Stimulated activated CD4-positive, alpha-beta T cell treated with anti-CD3 and anti-CD28 coated beads, Interleukin-12 subunit alpha, Interleukin-12 subunit beta, amount 100 ng/mL, for 4 hours (primary cell): ENCODE data around the gene GPX2.
A peak's percentile ranks its signal among the peaks of the same experiment; 100 is the strongest.

ENCODE experiments used
- DNase-seq: peaks from one replicate; pipeline ENCODE4 v3.0.0-alpha.2; 2020

Gene GPX2

GRCh38 chr14:64942531-64943111, at the start of gene GPX2:
TSS of gene GPX2 (minus strand) at chr14:64942745. CDS start at chr14:64942726, 19 bp downstream.
- DNase-seq: no peak

- no peak for DNase-seq
Observed at GRCh38 chr14:64990939-64991338, 48.4 kb upstream of the GPX2 start.

- DNase-seq: no peak
Observed at GRCh38 chr14:64990296-64990695, 47.8 kb upstream of the GPX2 start.

- no peak for DNase-seq
Observed at GRCh38 chr14:64987438-64987767, 44.9 kb upstream of the GPX2 start.

GRCh38 chr14:64986648-64987437, 44.3 kb upstream of the GPX2 start, which contains the start of gene FNTB:
TSS of gene FNTB (plus strand) at chr14:64986895. CDS start at chr14:64986954, 59 bp downstream.
- DNase-seq: peak; percentile 88

- no peak for DNase-seq
Observed at GRCh38 chr14:64983439-64984310, 41.1 kb upstream of the GPX2 start.

GRCh38 chr14:64979336-64980074, 37.0 kb upstream of the GPX2 start:
- no peak for DNase-seq

- no peak for DNase-seq
Observed at GRCh38 chr14:64974563-64974962, 32.0 kb upstream of the GPX2 start.

GRCh38 chr14:64973826-64974225, 31.3 kb upstream of the GPX2 start:
- no peak for DNase-seq

- no peak for DNase-seq
Observed at GRCh38 chr14:64973026-64973442, 30.5 kb upstream of the GPX2 start.

GRCh38 chr14:64971943-64972791, 29.6 kb upstream of the GPX2 start, which contains the start of gene RAB15:
TSS of gene RAB15 (minus strand) at chr14:64972336. CDS start at chr14:64972076, 260 bp downstream.
- peak; percentile 37 for DNase-seq

- DNase-seq: no peak
Observed at GRCh38 chr14:64971491-64971942, 29.0 kb upstream of the GPX2 start.

- no peak for DNase-seq
Observed at GRCh38 chr14:64970776-64971477, 28.4 kb upstream of the GPX2 start.

- no peak for DNase-seq
Observed at GRCh38 chr14:64970041-64970440, 27.5 kb upstream of the GPX2 start.

- no peak for DNase-seq
Observed at GRCh38 chr14:64968651-64969050, 26.1 kb upstream of the GPX2 start.

- DNase-seq: no peak
Observed at GRCh38 chr14:64968167-64968566, 25.6 kb upstream of the GPX2 start.

GRCh38 chr14:64966976-64967375, 24.4 kb upstream of the GPX2 start:
- no peak for DNase-seq

GRCh38 chr14:64965356-64966000, 22.9 kb upstream of the GPX2 start:
- DNase-seq: no peak

GRCh38 chr14:64963611-64964010, 21.1 kb upstream of the GPX2 start:
- no peak for DNase-seq

GRCh38 chr14:64960762-64961276, 18.3 kb upstream of the GPX2 start:
- no peak for DNase-seq
